HL-60/S4 treated with phorbol 12-myristate 13-acetate at 8.2 ng/mL for 4 days and 3 days (cell line): ENCODE data around the gene SEMA5B.

Experiments used
- in situ Hi-C: fragments of 300-500 bp; cut with MboI; formaldehyde crosslinking; loops from 2 replicates; pipeline ENCODE4 v1.15.0; 2022; ENCODE audit warnings: low sequenced_read_pairs

SEMA5B gene

GRCh38 chr3:122975163-122975923, 52.2 kb downstream of the SEMA5B start:
- in situ Hi-C loops: no loop called here

- in situ Hi-C loops: no loop called here
These were observed 52.8 kb downstream of the SEMA5B start for GRCh38 chr3:122974764-122975162.

GRCh38 chr3:122973893-122974615, 53.5 kb downstream of the SEMA5B start:
- in situ Hi-C loops: no loop called here

DNA sequence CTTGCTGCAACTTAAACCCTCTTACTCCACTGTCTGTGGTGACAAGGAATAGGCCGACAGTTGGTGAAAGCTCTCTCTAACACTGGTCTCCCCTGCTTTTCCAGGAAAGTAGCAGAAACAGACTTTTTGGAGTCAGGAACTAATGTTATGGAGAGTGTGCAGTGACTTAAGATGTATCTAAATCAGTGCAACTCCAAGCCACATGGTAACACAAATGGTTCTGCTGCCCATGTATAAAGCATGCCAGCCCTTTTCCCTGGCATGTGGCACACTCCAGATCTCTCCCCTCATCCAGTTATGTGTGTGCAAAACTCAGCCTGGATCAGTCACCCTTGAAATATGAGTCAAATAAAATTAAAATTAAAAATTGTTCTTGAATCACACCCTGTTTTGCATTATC, 55.4 kb downstream of the SEMA5B start:
- in situ Hi-C loops: no loop called here

- in situ Hi-C loops: no loop called here
These were observed 57.7 kb downstream of the SEMA5B start for GRCh38 chr3:122969585-122970469.

GRCh38 chr3:122967765-122968164, 59.8 kb downstream of the SEMA5B start:
- in situ Hi-C loops: no loop called here

DNA sequence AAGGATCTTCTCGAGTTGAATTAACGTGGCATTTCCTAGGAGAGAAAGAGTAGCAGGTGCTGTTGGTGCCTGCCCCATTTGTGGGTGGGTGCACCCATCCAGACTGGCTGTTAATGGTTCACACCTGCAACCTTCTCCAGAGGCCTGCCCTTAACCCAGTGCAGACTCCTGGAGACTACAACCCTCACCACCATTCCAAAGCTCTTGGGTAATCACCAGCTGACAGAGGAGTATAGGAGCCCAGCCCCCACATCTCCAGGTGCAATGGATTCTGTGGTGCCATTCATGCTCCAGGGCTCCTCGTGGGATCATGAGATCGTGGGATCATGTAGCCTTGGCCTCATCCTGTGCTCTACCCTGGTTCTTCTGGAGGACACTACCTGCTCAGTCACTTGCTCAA, 60.2 kb downstream of the SEMA5B start:
- in situ Hi-C loops: no loop called here

- in situ Hi-C loops: no loop called here
These were observed 61.5 kb downstream of the SEMA5B start for GRCh38 chr3:122966045-122966444.

DNA sequence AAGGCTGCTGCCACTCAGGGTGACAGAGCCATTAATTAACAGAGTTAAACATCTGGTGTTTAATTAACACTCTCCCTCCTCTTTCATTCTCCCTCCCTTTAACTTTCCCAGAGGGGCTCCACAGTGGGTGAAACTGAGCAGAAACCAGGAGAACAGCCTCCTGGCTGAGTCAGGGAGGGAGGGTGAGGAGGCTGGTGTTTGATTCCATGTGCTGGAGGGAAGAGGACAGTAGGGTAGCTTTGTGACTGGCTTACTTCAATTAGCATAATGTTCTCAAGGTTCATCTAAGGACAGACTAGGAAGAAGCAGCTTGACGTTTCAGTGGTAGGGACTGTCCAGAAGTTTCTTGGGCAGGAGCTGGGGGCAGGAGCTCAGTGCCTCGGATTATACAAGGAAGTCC, 62.8 kb downstream of the SEMA5B start:
- in situ Hi-C loops: no loop called here

DNA sequence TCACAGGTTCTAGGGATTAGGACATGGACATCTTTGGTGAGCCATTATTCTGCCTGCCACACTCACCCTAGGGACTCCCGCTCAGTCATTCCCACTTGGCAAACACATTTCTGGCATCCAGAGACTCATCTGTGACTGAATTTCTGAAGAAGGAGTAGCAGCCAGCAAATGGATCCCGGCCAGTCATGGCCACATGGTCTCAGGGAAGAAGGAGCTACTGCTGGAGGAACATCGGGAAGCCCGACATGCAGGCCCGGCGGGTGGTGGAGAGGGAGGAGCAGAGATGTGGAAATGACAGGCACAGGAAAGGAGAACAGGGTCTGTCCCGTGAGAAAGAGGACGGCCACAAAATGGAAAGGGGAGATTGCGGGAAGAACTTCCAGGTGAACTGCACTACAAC, 65.4 kb downstream of the SEMA5B start:
- in situ Hi-C loops: no loop called here

DNA sequence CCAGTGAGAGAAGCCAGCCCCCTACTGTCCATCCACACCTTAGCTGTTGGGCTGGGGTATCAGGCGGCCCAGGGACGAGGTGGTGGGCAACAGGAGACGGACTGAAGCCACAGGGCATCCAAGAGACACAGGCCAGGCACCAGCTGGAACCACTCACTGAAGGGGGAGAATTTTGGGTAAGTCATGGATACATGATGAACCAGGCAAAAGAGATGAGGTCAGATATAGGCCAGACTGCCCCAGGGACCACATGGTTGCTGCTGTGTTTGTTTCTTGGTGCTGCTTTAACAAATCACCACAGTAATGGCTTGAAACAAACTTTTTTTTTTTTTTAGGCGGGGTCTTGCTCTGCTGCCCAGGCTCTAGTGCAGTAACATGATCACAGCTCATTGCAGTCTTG, 66.4 kb downstream of the SEMA5B start:
- in situ Hi-C loops: no loop called here

GRCh38 chr3:122960652-122961051, 66.9 kb downstream of the SEMA5B start:
- in situ Hi-C loops: no loop called here

DNA sequence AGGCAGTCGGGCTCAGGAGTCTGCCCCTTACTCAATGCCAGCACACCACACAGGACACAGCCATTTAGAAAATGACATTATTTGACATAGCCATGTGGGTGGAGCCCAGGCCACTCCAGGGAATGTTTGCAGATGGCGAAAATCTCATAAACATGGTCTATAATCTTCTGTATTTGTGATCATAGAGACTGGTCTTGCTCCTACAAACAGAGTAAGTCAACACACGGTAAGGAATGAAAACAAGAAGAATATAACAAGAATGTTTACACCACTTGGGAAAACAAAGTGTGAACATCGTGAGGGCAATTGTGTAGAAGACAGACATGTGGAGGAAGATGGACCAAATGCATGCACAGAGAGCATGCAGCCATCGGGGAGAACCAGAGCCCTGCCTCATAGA, 68.2 kb downstream of the SEMA5B start:
- in situ Hi-C loops: no loop called here

DNA sequence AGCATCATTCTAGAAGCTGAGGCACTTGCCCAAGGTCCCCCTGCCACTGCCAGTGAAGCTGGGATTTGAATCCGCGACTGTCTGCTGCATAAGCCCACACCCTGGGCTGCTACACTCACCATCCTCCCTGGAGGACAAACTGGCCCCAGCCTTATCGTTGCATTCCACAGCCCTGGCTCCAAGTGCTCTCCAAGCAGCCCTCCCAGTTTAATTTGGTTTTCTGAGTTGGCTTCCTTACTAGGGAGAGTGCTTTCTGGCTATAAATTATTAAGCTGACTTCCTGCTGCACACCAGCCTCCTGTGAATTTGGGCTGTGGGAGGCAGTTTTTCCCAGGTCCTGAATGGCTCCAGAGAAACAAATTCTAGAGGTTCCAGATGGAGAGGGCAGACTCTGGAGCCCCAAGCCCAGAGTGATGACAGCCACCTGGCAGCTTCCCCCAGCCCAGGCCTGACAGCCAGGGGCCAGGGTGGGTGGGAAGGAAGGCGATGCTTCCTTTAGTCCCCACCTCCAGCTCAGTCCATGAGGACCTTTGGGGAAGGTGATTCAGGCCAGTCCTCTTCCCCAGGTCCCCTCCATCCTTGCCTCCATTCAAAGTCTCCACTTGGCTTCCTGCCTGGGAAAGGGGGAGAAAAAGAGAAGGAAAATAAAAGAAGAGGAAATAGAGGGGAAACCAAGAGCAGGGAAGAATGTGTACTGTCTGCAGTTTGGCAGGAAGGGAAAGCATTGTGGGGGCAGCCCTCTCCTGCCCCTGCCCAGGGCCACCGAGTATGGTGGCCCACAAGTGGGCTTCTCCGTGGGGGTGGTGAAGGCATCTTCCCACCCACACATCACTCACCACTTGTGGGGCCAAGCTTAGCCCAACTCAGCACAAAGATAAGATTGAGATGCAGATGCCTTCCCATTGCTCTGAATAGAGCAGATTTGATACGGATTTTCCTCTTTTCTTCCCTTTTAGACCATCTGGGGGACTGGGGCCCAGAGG, 69.6 kb downstream of the SEMA5B start:
- in situ Hi-C loops: no loop called here

DNA sequence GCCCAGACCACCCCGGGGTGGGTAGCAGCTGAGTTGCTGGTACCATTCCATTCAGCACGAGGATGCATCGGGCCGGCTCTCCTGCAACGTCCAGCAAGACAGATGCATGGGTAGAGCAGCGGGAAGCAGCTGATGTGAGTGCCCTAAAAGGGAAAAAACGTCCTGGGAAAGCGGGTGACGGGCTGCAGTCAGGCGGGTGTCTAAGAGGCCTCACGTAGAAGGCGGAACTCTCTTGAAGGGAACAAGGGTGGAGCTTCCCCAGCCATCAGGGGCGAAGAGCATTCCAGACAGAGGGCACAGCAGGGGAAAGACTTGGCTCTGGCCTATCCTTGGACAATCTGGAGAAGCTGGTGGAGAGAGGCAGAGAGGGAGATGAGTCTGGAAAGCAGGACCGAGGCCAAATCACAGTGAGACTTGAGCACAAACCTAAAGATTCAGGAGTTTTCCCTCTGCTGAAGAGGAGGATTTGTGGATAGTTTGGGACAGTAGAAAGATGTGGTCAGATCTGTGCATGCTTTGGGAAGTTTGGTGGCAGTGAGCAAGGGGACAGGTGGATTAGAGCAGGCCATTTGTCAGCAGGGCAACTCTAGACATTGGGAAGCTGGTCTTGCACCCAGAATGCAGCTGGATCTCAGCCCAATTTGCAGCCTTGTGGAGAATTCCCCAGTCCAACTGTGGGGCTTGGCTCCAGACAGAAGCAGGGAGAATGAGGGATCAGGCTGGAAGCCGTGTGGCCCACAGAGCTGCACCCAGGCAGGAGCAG, 70.7 kb downstream of the SEMA5B start:
- in situ Hi-C loops: no loop called here

- in situ Hi-C loops: no loop called here
These were observed 71.5 kb downstream of the SEMA5B start for GRCh38 chr3:122955916-122956692.

- in situ Hi-C loops: no loop called here
These were observed 75.0 kb downstream of the SEMA5B start for GRCh38 chr3:122952520-122952919.

DNA sequence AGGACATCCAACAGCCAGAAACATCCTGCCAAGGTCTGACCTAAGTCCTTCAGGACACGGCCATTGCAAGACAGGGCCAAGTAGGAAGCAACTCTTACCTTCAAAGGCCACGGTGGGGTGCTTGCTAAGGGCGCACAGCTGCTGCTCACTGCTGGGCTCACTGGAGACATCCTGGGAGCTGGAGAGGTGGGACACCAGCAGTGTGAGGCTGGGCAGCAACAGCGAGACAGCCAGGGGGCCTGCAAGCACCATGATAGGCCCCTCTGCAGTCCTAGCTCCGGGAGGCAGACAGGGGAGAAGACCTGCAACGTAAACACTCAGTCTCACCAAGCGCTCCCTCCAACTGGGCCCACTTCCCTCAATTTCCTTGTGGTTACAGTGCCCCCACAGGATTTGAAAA, 79.2 kb downstream of the SEMA5B start:
- in situ Hi-C loops: no loop called here

DNA sequence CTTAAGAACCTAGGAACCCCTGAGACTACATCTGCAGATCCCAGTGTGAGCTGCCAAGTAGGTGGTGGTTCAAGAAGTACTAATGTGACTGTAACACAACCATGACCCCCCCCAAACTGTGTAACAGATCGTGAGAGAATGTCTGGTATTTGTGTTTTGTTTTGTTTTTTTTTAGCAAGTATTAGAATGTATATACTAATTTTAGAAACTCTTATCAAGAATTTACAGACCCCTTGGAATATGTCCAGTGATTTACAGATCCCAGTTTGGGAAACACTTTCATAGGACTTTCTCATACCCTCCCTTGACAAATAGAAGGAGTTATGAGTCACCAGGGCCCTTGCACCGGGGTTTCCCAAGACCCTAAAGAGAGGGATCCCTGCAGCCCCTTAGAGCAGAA, 79.8 kb downstream of the SEMA5B start:
- in situ Hi-C loops: no loop called here
